HepG2 (cell line): ENCODE measurements around the gene PGLYRP4. TPM values are rescaled to one million over a fixed set of nuclear protein-coding genes. Genes with fewer than 3 reads are reported as not detected.

Experiments used
- ATAC-seq: fragments of 200-7000 bp; cut with Tn5 transposase; 3 replicates; pipeline ENCODE4 v1.9.1; 2020; ENCODE audit warnings: mild to moderate bottlenecking, moderate library complexity
- BruUV-seq: library from RNA; stranded (reverse); fragments of 400-500 nt; replicated peaks from 2 replicates; lab custom pipeline; 2021; lab: Mats Ljungman, UMichigan
- CTCF ChIA-PET: fragments of 300-600 bp; formaldehyde crosslinking; extraction: SDS; loops from one replicate; lab custom pipeline; 2021; ENCODE audit warnings: low total read pairs, inconsistent platforms, low intra/inter-chr PET ratio; lab: Yijun Ruan, JAX
- POLR2A ChIA-PET: fragments of 350-600 bp; sonication (Branson Sonifier 250); formaldehyde crosslinking; loops from one replicate; lab custom pipeline; 2020; ENCODE audit warnings: antibody characterized with exemption, inconsistent platforms; lab: Yijun Ruan, JAX
- DNase-seq: peaks from one replicate; pipeline ENCODE4 v3.0.0-alpha.2; 2015; ENCODE audit warnings: low spot score
- FAIRE-seq: peaks from 3 replicates; lab custom pipeline; 2011; peaks lifted over from hg19 to GRCh38; lab: Jason Lieb, UNC
- H2AFZ ChIP-seq: one replicate; pipeline ENCODE4 v1.6.1; 2011; ENCODE audit warnings: low read length, inconsistent platforms
- H3K27ac ChIP-seq: fragments of 300-600 bp; 3 replicates; pipeline ENCODE4 v1.8.0; 2011; ENCODE audit warnings: mixed run types, mild to moderate bottlenecking, mixed read lengths, low read length, inconsistent platforms; ENCODE audit not compliant: insufficient read depth; ENCODE audit errors: extremely low read length
- H3K27me3 ChIP-seq, 2 experiments: fragments of 200-600 bp in 1 of 2; 2 replicates in 1 of 2; 3 replicates in 1 of 2; pipeline versions ENCODE4 v1.6.0 to v1.8.0; 2011; ENCODE audit warnings: low read length in 2 of 2, mild to moderate bottlenecking in 2 of 2, moderate library complexity in 2 of 2, inconsistent platforms in 1 of 2; ENCODE audit not compliant: insufficient read depth in 2 of 2, control insufficient read depth in 1 of 2
- H3K36me3 ChIP-seq, 2 experiments: fragments of 200-600 bp in 1 of 2; replicated peaks in 1 of 2; 2 replicates in 1 of 2; 3 replicates in 1 of 2; pipeline versions ENCODE4 v1.5.1 to v1.8.0; 2011; ENCODE audit warnings: low read length in 2 of 2, inconsistent platforms in 1 of 2; ENCODE audit not compliant: insufficient read depth in 2 of 2, control insufficient read depth in 1 of 2
- H3K4me1 ChIP-seq: 2 replicates; pipeline ENCODE4 v1.5.1; 2012; ENCODE audit warnings: low read length, inconsistent platforms; ENCODE audit not compliant: insufficient read depth
- H3K4me2 ChIP-seq: 2 replicates; pipeline ENCODE4 v1.6.0; 2011; ENCODE audit warnings: low read depth, low read length, inconsistent platforms
- H3K4me3 ChIP-seq, 3 experiments: fragments of 200-600 bp in 1 of 3; sonication (generic), shearing (Covaris generic) in 1 of 3; replicated peaks in 1 of 3; 2 replicates each; pipeline ENCODE4 v1.5.1; 2011 to 2016; ENCODE audit warnings: low read length in 3 of 3, inconsistent platforms in 2 of 3, low read depth in 2 of 3, mild to moderate bottlenecking in 2 of 3, control low read depth in 1 of 3, mixed read lengths in 1 of 3; ENCODE audit not compliant: insufficient read depth in 1 of 3
- H3K79me2 ChIP-seq: one replicate; pipeline ENCODE4 v1.6.1; 2011; ENCODE audit warnings: low read length, inconsistent platforms; ENCODE audit not compliant: insufficient read depth
- H3K9ac ChIP-seq: 2 replicates; pipeline ENCODE4 v1.6.0; 2011; ENCODE audit warnings: mild to moderate bottlenecking, low read depth, low read length, inconsistent platforms; ENCODE audit not compliant: insufficient read depth
- H3K9me3 ChIP-seq: 2 replicates; pipeline ENCODE4 v1.5.1; 2012; ENCODE audit warnings: mild to moderate bottlenecking, low read length
- H4K20me1 ChIP-seq: 2 replicates; pipeline ENCODE4 v1.6.0; 2011; ENCODE audit warnings: inconsistent platforms, mild to moderate bottlenecking, low read length, moderate library complexity; ENCODE audit not compliant: insufficient read depth
- AGO1 ChIP-seq: fragments of 200-400 bp; formaldehyde crosslinking; IDR thresholded peaks from 2 replicates; pipeline ENCODE4 v1.6.1; 2017; ENCODE audit warnings: mild to moderate bottlenecking, low read depth, low read length, moderate library complexity; ENCODE audit not compliant: poor library complexity, severe bottlenecking
- FOXM1 ChIP-seq: sonication (generic); formaldehyde crosslinking; IDR thresholded peaks from 2 replicates; pipeline ENCODE4 v1.5.0; 2020; ENCODE audit warnings: missing genetic modification reagents
- JDP2 ChIP-seq: sonication (generic); formaldehyde crosslinking; IDR thresholded peaks from 2 replicates; pipeline ENCODE4 v1.8.1; 2022; ENCODE audit warnings: missing genetic modification reagents, borderline replicate concordance
- NONO ChIP-seq, 2 experiments: fragments of 450-650 bp in 1 of 2; sonication (generic) in 1 of 2; formaldehyde crosslinking in 1 of 2; IDR thresholded peaks in 1 of 2; conservative IDR thresholded peaks in 1 of 2; 2 replicates each; pipeline versions ENCODE4 v1.6.1 to v1.8.0; 2017 to 2022; ENCODE audit warnings: mild to moderate bottlenecking in 1 of 2, missing genetic modification reagents in 1 of 2, moderate library complexity in 1 of 2
- SMC3 ChIP-seq: IDR thresholded peaks from 2 replicates; pipeline ENCODE4 v1.6.1; 2011; ENCODE audit warnings: low read length, improper control_type of control experiment
- TARDBP ChIP-seq: sonication (generic); formaldehyde crosslinking; IDR thresholded peaks from 2 replicates; pipeline ENCODE4 v1.8.0; 2022; ENCODE audit warnings: mild to moderate bottlenecking, missing genetic modification reagents
- U2AF2 ChIP-seq: fragments of 200-400 bp; formaldehyde crosslinking; IDR thresholded peaks from 2 replicates; pipeline ENCODE4 v1.6.1; 2017; ENCODE audit warnings: low read depth, mild to moderate bottlenecking, low read length
- YEATS2 ChIP-seq: sonication (generic); formaldehyde crosslinking; IDR thresholded peaks from 2 replicates; pipeline ENCODE4 v1.4.0; 2020; ENCODE audit warnings: missing genetic modification reagents, borderline replicate concordance
- ZFP37 ChIP-seq: sonication (generic); formaldehyde crosslinking; IDR thresholded peaks from 2 replicates; pipeline ENCODE4 v1.4.0; 2020; ENCODE audit warnings: missing genetic modification reagents, borderline replicate concordance
- ZNF160 ChIP-seq: sonication (generic); formaldehyde crosslinking; IDR thresholded peaks from 2 replicates; pipeline ENCODE4 v1.8.0; 2022; ENCODE audit warnings: mild to moderate bottlenecking, inconsistent platforms, missing genetic modification reagents
- ZNF232 ChIP-seq: sonication (generic); formaldehyde crosslinking; IDR thresholded peaks from 2 replicates; pipeline ENCODE4 v1.4.0; 2020; ENCODE audit warnings: missing genetic modification reagents, borderline replicate concordance
- ZNF557 ChIP-seq: sonication (generic); formaldehyde crosslinking; IDR thresholded peaks from 2 replicates; pipeline ENCODE4 v1.4.0; 2020; ENCODE audit warnings: missing genetic modification reagents
- ZNF724P ChIP-seq: sonication (generic); formaldehyde crosslinking; IDR thresholded peaks from 2 replicates; pipeline ENCODE4 v1.8.0; 2022; ENCODE audit warnings: missing genetic modification reagents, borderline replicate concordance
- WGBS: methylation state at CpG from one replicate; pipeline ENCODE4 v1.1.6; 2017; ENCODE audit warnings: low lambda C conversion rate; 5-methylcytosine and 5-hydroxymethylcytosine counted together
- in situ Hi-C: cut with HindIII; loops from 2 replicates; pipeline ENCODE4 v1.10.0; 2017; ENCODE audit warnings: low pct_unique_long_range_greater_than_20kb; ENCODE audit not compliant: extremely low pct_ligation_motif_present
- intact Hi-C: fragments of 100-400 bp; cut with micrococcal nuclease; formaldehyde crosslinking; loops from one replicate; pipeline ENCODE4 v1.10.0; 2022; ENCODE audit not compliant: unreplicated experiment
- polyA plus RNA-seq, 8 experiments: library from polyadenylated mRNA; depleted of rRNA in 3 of 8; stranded (reverse) in 7 of 8; unstranded in 1 of 8; fragments of >200 nt; fragmentation: Illumina TruSeq in 4 of 8; extraction: Trizol in 4 of 8; gene quantifications; 2 replicates each; pipeline versions ENCODE4 v1.2.1 to v1.2.3, GENCODE V29; 2011 to 2016; ENCODE audit warnings: low read depth in 4 of 8, missing spikeins in 1 of 8, mixed read lengths in 1 of 8; ENCODE audit not compliant: insufficient read depth in 1 of 8
- total RNA-seq, 5 experiments: library from RNA; depleted of rRNA; stranded (reverse); fragments of >200 nt; fragmentation: Illumina TruSeq; extraction: Trizol; gene quantifications; 2 replicates each; pipeline ENCODE4 v1.2.3, GENCODE V29; 2016; ENCODE audit warnings: low read depth in 1 of 5
- TF ChIP-seq, protein P1 (sequence below): sonication (generic); formaldehyde crosslinking; IDR thresholded peaks from 2 replicates; pipeline ENCODE4 v1.8.0; 2022; ENCODE audit warnings: mild to moderate bottlenecking, missing genetic modification reagents, borderline replicate concordance

The PGLYRP4 gene
- total and polyA plus RNA-seq, 2 of the 13 experiments (the other 11 are each of a cell fraction or from before 2014, with no cell fraction given), result not detected

- H3K27me3 ChIP-seq, result peaks cover 0 to 2% of the 10 kb centered on the region in 2 experiments; a peak in 3 of 5 replicates
- no peak for TF ChIP-seq ZNF724P (CRISPR knock-in tag)
- TF ChIP-seq ZNF160, result no peak
- TF ChIP-seq AGO1, result no peak
- TF ChIP-seq, protein P1, sequence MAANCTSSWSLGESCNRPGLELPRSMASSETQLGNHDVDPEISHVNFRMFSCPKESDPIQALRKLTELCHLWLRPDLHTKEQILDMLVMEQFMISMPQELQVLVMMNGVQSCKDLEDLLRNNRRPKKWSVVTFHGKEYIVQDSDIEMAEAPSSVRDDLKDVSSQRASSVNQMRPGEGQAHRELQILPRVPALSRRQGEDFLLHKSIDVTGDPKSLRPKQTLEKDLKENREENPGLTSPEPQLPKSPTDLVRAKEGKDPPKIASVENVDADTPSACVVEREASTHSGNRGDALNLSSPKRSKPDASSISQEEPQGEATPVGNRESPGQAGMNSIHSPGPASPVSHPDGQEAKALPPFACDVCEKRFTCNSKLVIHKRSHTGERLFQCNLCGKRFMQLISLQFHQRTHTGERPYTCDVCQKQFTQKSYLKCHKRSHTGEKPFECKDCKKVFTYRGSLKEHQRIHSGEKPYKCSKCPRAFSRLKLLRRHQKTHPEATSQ, result no peak
- TF ChIP-seq JDP2 (CRISPR knock-in tag), result no peak
- no peak for TF ChIP-seq SMC3
- no peak for TF ChIP-seq ZNF232
- no peak for TF ChIP-seq ZNF557
- no peak for TF ChIP-seq FOXM1 (CRISPR knock-in tag)
- TF ChIP-seq ZFP37 (CRISPR knock-in tag), result no peak
- TF ChIP-seq YEATS2 (CRISPR knock-in tag), result no peak
- TF ChIP-seq NONO (IDR thresholded peaks at IDR 0.05), result no peak
- no peak for TF ChIP-seq NONO (CRISPR knock-in tag; conservative IDR thresholded peaks at IDR 0.05)
- no peak for TF ChIP-seq TARDBP (CRISPR knock-in tag)
- TF ChIP-seq U2AF2, result no peak
- no peaks in the 10 kb centered on the region for H4K20me1 ChIP-seq
- 15% methylated on average over 13 of the region's 17 CpGs for WGBS
- no peak overlapping the region for H3K27ac ChIP-seq
- no peaks in the 10 kb centered on the region for H3K79me2 ChIP-seq
- in situ Hi-C loops, result no loop called here
- no peak overlapping the region for H3K9ac ChIP-seq
- DNase-seq, result no peak
- ChIA-PET POLR2A (no interaction called here), CTCF (no interaction called here)
- FAIRE-seq, result no peak
- intact Hi-C loops, result loop anchor here (10.0 kb wide), 2 partner anchors 55 to 995 kb away; no protein-coding TSS in a partner anchor
- no peak for ATAC-seq
- H3K36me3 ChIP-seq, result no peaks in the 10 kb centered on the region
- no peak overlapping the region for H3K4me3 ChIP-seq
- BruUV-seq, result no TSS peak
- no peak overlapping the region for H3K4me2 ChIP-seq
- H3K9me3 ChIP-seq, result no peaks in the 10 kb centered on the region
- H3K4me1 ChIP-seq, result no peaks in the 10 kb centered on the region
- H2AFZ ChIP-seq, result no peak overlapping the region
Measured at GRCh38 chr1:153389973-153390879, 41.6 kb upstream of the PGLYRP4 start.
